Central memory CD8-positive, alpha-beta T cell (primary cell): ENCODE measurements around the gene PDE6A.

ENCODE experiments used
- ATAC-seq: fragments of 150-1000 bp; cut with Tn5 transposase; replicated peaks from 2 replicates; pipeline ENCODE4 v1.10.0; 2022; ENCODE audit warnings: mild to moderate bottlenecking, moderate FRiP score, moderate number of reproducible peaks; ENCODE audit not compliant: poor library complexity, severe bottlenecking; ENCODE audit errors: extremely low read depth
- DNase-seq, 2 donors: peaks; one replicate each; pipeline ENCODE4 v3.0.0; 2021; ENCODE audit warnings: low spot score in 2 of 2
- H3K27ac Mint-ChIP-seq: one replicate; pipeline ENCODE4 v1.8.0; 2022; ENCODE audit warnings: low read depth, mild to moderate bottlenecking, moderate library complexity, mixed read lengths
- H3K27me3 Mint-ChIP-seq: one replicate; pipeline ENCODE4 v1.8.0; 2022; ENCODE audit warnings: mixed read lengths
- H3K36me3 Mint-ChIP-seq: one replicate; pipeline ENCODE4 v1.8.0; 2022; ENCODE audit warnings: mild to moderate bottlenecking, moderate library complexity, mixed read lengths; ENCODE audit not compliant: insufficient read depth
- H3K4me1 Mint-ChIP-seq: one replicate; pipeline ENCODE4 v1.8.0; 2022; ENCODE audit warnings: mixed read lengths
- H3K4me3 Mint-ChIP-seq: one replicate; pipeline ENCODE4 v1.8.0; 2022; ENCODE audit warnings: mild to moderate bottlenecking, moderate library complexity, mixed read lengths
- H3K9me3 Mint-ChIP-seq: one replicate; pipeline ENCODE4 v1.8.0; 2022; ENCODE audit warnings: mixed read lengths

PDE6A gene

DNA sequence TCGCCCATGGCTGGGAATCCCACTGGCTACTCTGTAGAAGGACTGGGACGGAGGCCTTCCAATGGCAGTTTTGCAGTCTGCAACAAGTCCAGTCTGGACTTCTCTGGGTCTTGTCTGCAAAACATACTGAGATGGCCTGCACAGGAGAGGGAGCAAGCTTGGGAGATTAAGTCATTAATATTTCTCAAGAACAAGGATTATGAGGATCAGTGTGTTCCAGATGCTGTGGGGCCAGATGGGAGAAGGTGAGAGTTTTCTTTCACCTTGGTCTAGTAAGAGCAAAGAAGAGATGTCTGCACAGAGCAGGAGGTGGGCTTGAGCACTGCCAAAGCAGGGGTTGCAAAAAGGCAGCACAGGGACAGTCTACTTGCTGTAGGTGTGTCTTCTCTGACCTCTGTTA, at the start of gene PDE6A:
Gene PDE6A (minus strand): TSS at position 128 of the 400 bp plus-strand sequence. CDS start 120 bp downstream, at position 8.
- H3K27ac Mint-ChIP-seq = no peak within 1 kb of the TSS
- ATAC-seq (no peak), DNase-seq (no peak)
- H3K4me1 Mint-ChIP-seq = no peaks in the 10 kb centered on the region
- no peaks in the 10 kb centered on the region for H3K9me3 Mint-ChIP-seq
- H3K27me3 Mint-ChIP-seq = peaks cover 31% of the 10 kb centered on the region
- no peak within 1 kb of the TSS for H3K4me3 Mint-ChIP-seq
- H3K36me3 Mint-ChIP-seq = no peaks in the 10 kb centered on the region

DNA sequence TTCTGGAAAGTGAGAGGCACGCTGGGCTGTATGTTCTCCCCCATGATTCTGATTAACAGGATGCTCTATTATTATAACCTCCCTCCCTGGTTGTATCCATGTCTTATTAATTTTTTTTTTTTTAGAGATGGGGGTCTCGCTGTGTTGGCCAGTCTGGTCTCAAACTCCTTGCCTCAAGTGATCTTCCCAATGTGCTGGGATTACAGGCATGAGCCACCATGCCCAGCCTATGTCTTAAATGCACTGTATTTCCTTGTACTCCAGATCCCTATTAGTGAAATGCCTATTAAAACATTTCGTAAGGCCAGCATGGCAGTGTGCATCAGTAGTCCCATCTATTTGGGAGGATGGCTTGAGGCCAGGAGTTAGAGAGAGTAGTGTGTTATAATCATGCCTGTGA, 48.9 kb upstream of the PDE6A start:
- no peak for DNase-seq
- Mint-ChIP-seq H3K4me3 (no peak overlapping the region), H3K27ac (no peak overlapping the region), H3K4me1 (peaks cover 7% of the 10 kb centered on the region), H3K9me3 (no peaks in the 10 kb centered on the region), H3K36me3 (peaks cover 3% of the 10 kb centered on the region), H3K27me3 (no peaks in the 10 kb centered on the region)
- ATAC-seq = no peak

DNA sequence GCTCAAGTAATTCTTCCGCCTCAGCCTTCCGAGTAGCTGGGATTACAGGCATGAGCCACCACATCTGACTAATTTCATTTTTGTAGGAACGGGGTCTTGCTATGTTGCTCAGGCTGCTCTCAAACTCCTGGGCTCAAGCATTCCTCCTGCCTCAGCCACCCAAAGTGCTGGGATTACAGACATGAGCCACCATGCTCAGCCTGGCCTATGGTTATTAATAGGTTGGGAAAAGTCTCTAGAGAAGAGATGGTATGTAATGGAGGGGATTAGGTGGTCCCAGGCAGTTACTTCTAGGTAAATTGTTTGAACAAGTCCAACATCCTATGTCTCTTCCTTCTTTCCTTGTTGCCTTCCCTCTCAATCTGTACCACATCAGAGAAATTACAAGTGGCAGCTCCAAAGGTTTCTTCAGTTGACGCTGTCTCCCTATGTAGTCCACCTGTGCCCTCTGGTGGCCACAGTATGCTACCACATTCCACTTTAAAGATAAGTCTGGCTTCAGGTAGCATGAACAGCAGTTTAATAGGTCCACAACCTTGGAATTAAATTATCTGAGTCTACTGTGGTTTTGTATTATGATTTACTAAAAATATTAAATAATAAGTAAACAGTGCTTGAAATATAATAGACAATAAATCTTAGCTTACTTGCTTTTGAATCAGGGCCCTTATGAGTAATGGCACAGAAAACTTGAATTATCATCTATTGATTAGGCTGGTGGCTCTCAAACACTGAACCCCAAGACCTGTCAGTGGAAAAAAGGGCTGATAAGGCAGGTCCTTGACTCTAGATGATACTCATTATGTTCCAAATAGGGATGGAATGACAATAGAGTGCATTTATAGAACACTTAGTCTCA, 46.2 kb upstream of the PDE6A start:
- DNase-seq (peak; percentile 33 to 44), ATAC-seq (no peak)
- H3K4me3 Mint-ChIP-seq = no peak overlapping the region
- no peaks in the 10 kb centered on the region for H3K36me3 Mint-ChIP-seq
- no peaks in the 10 kb centered on the region for H3K27me3 Mint-ChIP-seq
- H3K27ac Mint-ChIP-seq = no peak overlapping the region
- H3K9me3 Mint-ChIP-seq = no peaks in the 10 kb centered on the region
- peaks cover 6% of the 10 kb centered on the region for H3K4me1 Mint-ChIP-seq

DNA sequence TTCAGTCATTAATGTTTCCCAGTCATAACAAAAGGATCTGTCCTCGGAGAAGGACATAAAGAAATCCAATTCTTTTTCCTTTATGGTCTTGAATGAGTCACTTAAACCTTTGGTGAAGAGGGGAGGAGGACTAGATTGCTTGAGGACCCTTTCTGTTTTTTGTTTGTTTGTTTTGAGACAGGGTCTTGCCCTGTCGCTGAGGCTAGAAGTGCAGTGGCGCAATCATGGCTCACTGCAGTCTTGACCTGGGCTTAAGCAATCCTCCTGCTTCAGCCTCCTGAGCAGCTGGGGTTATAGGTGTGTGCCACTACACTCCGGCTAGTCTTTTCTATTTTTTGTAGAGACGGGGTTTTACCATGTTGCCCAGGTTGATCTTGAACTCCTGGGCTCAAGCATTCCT, 43.5 kb upstream of the PDE6A start:
- H3K27ac Mint-ChIP-seq = no peak overlapping the region
- no peaks in the 10 kb centered on the region for H3K27me3 Mint-ChIP-seq
- ATAC-seq (no peak), DNase-seq (no peak)
- peaks cover 6% of the 10 kb centered on the region for H3K4me1 Mint-ChIP-seq
- H3K36me3 Mint-ChIP-seq = peaks cover 1% of the 10 kb centered on the region
- H3K4me3 Mint-ChIP-seq = no peak overlapping the region
- no peaks in the 10 kb centered on the region for H3K9me3 Mint-ChIP-seq

DNA sequence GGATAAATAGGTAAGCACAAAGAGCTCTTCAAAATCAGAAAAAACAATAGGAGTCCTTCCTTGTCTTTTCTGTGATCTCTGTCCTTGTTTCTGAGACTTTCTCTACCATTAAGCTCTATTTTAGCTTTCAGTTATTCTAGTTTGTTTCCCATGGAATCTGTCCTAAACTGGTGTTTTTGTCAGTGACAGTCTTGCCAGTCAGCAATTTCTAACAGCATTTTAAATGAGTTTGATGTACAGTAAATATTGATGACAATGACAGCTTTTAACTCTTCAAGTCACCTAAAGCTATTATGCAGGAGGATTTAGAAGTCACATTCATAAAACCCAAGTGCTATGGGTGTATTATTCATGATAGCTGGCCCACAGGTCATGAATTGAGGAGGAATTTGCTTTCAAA, 37.9 kb upstream of the PDE6A start:
- no peak for ATAC-seq

DNA sequence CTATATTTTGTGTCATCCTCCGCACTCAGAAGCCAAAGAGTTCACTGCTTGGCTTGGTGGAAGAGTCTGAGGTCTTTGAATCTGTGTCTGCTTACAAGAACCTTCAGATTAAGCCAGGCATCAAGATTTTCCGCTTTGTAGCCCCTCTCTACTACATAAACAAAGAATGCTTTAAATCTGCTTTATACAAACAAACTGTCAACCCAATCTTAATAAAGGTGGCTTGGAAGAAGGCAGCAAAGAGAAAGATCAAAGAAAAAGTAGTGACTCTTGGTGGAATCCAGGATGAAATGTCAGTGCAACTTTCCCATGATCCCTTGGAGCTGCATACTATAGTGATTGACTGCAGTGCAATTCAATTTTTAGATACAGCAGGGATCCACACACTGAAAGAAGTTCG, 36.6 kb upstream of the PDE6A start:
- Mint-ChIP-seq H3K4me1 (peaks cover 6% of the 10 kb centered on the region), H3K4me3 (no peak overlapping the region), H3K36me3 (peaks cover 12% of the 10 kb centered on the region), H3K9me3 (no peaks in the 10 kb centered on the region), H3K27me3 (no peaks in the 10 kb centered on the region), H3K27ac (no peak overlapping the region)
- ATAC-seq = no peak
- no peak for DNase-seq

More for the DNA sequence above, 37.9 kb upstream of the PDE6A start:
- peaks cover 12% of the 10 kb centered on the region for H3K36me3 Mint-ChIP-seq
- no peaks in the 10 kb centered on the region for H3K27me3 Mint-ChIP-seq
- no peaks in the 10 kb centered on the region for H3K4me1 Mint-ChIP-seq
- no peak for DNase-seq
- no peaks in the 10 kb centered on the region for H3K9me3 Mint-ChIP-seq
- no peak overlapping the region for H3K27ac Mint-ChIP-seq
- H3K4me3 Mint-ChIP-seq = no peak overlapping the region

DNA sequence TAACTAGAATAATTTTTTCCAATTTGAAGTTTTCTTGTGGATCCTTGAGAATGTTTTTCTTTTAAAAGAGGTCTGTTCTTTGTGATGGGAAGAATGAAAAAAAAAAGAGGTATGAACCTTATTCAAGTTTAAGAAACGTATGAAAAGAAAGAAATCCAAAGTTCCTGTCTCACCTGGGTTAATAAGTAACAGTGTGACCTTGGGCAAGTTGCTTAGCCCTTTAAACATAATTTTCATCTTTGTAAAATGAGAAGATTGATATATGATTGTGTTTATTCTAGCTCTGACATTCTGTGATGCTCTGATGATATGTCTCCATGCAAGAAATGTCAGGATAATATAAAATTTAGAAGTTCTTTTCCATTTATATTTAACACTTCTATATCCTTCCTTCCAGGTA, 35.3 kb upstream of the PDE6A start:
- H3K9me3 Mint-ChIP-seq = no peaks in the 10 kb centered on the region
- H3K27me3 Mint-ChIP-seq = no peaks in the 10 kb centered on the region
- H3K27ac Mint-ChIP-seq = no peak overlapping the region
- no peak for DNase-seq
- no peak for ATAC-seq
- peaks cover 6% of the 10 kb centered on the region for H3K4me1 Mint-ChIP-seq
- H3K4me3 Mint-ChIP-seq = no peak overlapping the region
- H3K36me3 Mint-ChIP-seq = peaks cover 12% of the 10 kb centered on the region

DNA sequence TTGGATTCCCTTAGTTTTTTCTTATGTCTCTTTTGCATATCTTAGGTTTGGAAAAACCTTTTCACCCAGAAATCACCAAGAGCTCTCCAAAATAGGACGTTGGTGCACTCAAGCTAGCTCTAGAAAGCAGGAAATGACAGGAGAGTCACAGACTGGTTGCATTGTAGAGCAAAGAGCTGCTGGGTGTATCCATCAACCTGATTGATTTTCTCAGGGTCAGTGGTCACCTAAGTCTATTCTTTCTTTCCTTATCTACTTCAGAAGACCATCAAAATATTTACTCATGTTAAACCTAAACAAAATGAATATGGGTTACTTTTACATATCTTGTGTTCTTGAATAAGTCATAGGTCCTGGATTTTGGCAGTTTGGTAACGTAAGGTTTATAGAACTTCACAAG, 30.8 kb upstream of the PDE6A start:
- DNase-seq = no peak
- no peaks in the 10 kb centered on the region for H3K9me3 Mint-ChIP-seq
- H3K4me1 Mint-ChIP-seq = peaks cover 19% of the 10 kb centered on the region
- H3K36me3 Mint-ChIP-seq = peaks cover 12% of the 10 kb centered on the region
- no peak for ATAC-seq
- no peak overlapping the region for H3K27ac Mint-ChIP-seq
- no peak overlapping the region for H3K4me3 Mint-ChIP-seq
- H3K27me3 Mint-ChIP-seq = no peaks in the 10 kb centered on the region

DNA sequence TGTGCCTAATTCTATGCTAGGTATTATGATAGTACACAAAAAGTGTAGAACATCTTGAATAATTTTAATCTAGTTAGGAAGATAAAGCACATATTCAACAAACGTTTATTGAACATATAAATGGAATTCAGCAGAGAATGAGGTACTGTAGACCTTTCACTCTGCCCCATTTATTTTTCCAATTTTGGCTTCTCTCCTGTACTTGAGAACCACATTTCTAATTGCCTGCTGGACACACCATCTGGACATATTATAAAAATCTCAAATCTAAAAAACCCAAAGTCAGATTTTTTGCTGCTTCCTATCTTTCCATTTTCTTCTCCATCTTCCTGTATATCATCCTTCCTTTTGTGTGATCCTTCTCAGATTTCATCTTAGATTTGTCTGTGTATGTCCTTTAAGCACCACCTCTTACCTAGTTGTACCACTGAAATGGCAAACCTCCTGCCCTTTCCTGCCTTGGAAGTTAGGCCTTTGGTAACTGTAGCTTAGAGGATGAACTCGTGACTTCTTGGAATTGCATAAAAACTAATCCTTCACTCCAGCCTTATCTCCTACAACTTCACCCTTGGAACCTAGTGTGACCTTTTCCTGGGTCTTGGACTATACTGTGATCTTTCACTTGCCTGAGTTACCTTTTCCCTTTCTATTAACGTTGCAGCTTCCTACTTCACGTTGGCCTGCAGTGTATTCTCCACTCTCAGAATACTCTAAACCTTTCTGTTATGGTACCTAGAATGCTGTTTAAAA, 24.8 kb upstream of the PDE6A start:
- H3K27ac Mint-ChIP-seq = no peak overlapping the region

DNA sequence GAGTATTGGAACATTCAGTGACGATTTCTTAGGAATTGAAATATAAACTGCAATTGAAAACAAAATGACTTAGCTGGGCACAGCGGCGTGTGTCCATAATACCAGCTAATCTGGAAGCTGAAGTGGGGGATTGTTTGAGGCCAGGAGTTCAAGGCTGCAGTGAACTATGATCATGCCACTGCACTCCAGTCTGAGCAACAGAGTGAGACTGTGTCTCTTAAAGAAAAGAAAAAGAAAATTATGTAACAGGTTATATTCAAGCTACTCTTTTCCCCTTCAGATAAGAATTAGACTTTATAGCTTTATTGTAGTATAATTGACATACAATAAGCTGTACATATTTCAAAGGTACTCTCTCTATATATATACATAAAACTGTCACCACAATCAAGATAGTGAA, 22.4 kb upstream of the PDE6A start:
- ATAC-seq (no peak), DNase-seq (no peak)
- Mint-ChIP-seq H3K4me3 (no peak overlapping the region), H3K4me1 (peaks cover 25% of the 10 kb centered on the region), H3K9me3 (no peaks in the 10 kb centered on the region), H3K36me3 (no peaks in the 10 kb centered on the region), H3K27me3 (no peaks in the 10 kb centered on the region), H3K27ac (no peak overlapping the region)

More for the DNA sequence above, 24.8 kb upstream of the PDE6A start:
- no peaks in the 10 kb centered on the region for H3K9me3 Mint-ChIP-seq
- peaks cover 2% of the 10 kb centered on the region for H3K36me3 Mint-ChIP-seq
- no peaks in the 10 kb centered on the region for H3K27me3 Mint-ChIP-seq
- ATAC-seq (no peak), DNase-seq (no peak)
- no peak overlapping the region for H3K4me3 Mint-ChIP-seq
- H3K4me1 Mint-ChIP-seq = peaks cover 23% of the 10 kb centered on the region

DNA sequence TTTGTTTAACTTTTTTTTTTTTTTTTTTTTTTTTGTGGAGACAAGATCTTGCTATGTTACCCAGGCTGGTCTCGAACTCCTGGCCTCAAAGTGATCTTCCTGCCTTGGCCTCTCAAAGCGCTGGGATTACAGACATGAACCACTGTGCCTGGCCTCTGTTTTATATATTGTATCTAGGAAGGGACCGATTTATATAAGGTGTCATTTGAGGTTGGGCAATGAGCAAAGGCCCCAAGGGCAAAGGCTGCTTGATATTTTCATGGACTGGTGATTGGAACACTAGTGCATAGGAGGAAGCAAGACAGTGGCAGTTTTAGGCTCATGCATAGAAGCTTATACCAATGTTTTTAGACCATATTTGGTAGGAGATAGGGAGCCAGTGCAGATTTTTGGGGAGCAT, 19.1 kb upstream of the PDE6A start:
- Mint-ChIP-seq H3K27me3 (no peaks in the 10 kb centered on the region), H3K4me3 (no peak overlapping the region), H3K36me3 (peaks cover 6% of the 10 kb centered on the region), H3K9me3 (no peaks in the 10 kb centered on the region), H3K27ac (no peak overlapping the region), H3K4me1 (peaks cover 35% of the 10 kb centered on the region)
- ATAC-seq (no peak), DNase-seq (no peak)

DNA sequence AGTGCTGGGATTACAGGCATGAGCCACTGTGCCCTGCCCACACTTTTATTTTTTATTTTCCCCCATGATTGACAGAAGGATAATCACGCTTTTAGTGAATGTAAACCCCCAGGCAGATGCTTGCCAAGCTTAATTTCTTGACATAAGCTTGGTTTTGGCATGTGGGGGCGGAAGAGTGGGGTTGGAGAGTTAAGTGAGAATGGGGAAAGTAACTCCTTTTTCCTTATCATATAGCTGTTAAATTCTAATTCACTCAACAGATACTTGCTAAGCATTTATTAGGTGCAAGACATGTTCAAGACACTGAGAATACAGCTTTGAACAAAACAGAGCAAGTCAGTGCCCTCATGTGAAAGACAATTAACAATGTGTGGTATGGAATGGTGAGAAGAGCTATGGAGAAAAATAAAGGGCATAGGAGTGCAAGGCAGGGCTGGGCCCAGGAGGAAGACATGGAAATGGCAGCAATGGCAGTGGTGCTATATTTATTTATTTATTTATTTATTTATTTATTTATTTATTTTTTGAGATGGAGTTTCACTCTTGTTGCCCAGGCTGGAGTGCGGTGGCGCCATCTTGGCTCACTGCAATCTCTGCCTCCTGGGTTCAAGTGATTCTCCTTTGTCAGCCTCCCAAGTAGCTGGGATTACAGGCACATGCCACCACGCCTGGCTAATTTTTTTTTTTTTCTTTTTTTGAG, 18.2 kb upstream of the PDE6A start:
- no peak for ATAC-seq
- peaks cover 6% of the 10 kb centered on the region for H3K36me3 Mint-ChIP-seq
- H3K27ac Mint-ChIP-seq = no peak overlapping the region
- H3K27me3 Mint-ChIP-seq = no peaks in the 10 kb centered on the region
- H3K9me3 Mint-ChIP-seq = no peaks in the 10 kb centered on the region
- no peak for DNase-seq
- peaks cover 35% of the 10 kb centered on the region for H3K4me1 Mint-ChIP-seq
- no peak overlapping the region for H3K4me3 Mint-ChIP-seq
